Caco-2 (cell line): ENCODE data around the gene SDHB. TPM values are rescaled to one million over a fixed set of nuclear protein-coding genes. Genes with fewer than 3 reads are reported as not detected.

ENCODE experiments used
- BruUV-seq: library from RNA; stranded (reverse); fragments of 400-500 nt; replicated peaks from 2 replicates; lab custom pipeline; 2021; lab: Mats Ljungman, UMichigan
- CTCF ChIA-PET: fragments of 300-600 bp; sonication (Branson Sonifier 250); formaldehyde crosslinking; loops from one replicate; lab custom pipeline; 2022; ENCODE audit warnings: antibody characterized with exemption; lab: Charles Lee
- POLR2A ChIA-PET: fragments of 300-600 bp; sonication (Branson Sonifier 250); formaldehyde crosslinking; loops from one replicate; lab custom pipeline; 2022; ENCODE audit warnings: antibody characterized with exemption; lab: Charles Lee
- DNase-seq, 2 experiments: peaks; one replicate each; pipeline versions ENCODE4 v3.0.0 to v3.0.0-alpha.2; 2020 to 2022
- H3K27me3 ChIP-seq: replicated peaks from 2 replicates; pipeline ENCODE4 v1.6.0; 2011; ENCODE audit warnings: low read length; ENCODE audit not compliant: control insufficient read depth, insufficient read depth
- H3K36me3 ChIP-seq: 2 replicates; pipeline ENCODE4 v1.5.1; 2011; ENCODE audit warnings: low read length; ENCODE audit not compliant: control insufficient read depth, insufficient read depth
- H3K4me1 ChIP-seq: fragments of 250-450 bp; sonication (Bioruptor Pico); 2 replicates; pipeline ENCODE4 v1.5.1; 2020; ENCODE audit warnings: mild to moderate bottlenecking
- H3K4me3 ChIP-seq: 2 replicates; pipeline ENCODE4 v1.5.1; 2011; ENCODE audit warnings: low read depth, mild to moderate bottlenecking, control low read depth, low read length
- H3K9me3 ChIP-seq: fragments of 250-450 bp; sonication (Bioruptor Pico); 2 replicates; pipeline ENCODE4 v1.5.1; 2020; ENCODE audit warnings: mild to moderate bottlenecking, moderate library complexity
- H3K27ac Mint-ChIP-seq: one replicate; pipeline ENCODE4 v1.8.0; 2022; ENCODE audit warnings: mixed read lengths; ENCODE audit not compliant: unreplicated experiment
- H3K27me3 Mint-ChIP-seq: one replicate; pipeline ENCODE4 v1.8.0; 2022; ENCODE audit warnings: mixed read lengths; ENCODE audit not compliant: insufficient read depth, unreplicated experiment
- H3K36me3 Mint-ChIP-seq: one replicate; pipeline ENCODE4 v1.8.0; 2022; ENCODE audit warnings: mild to moderate bottlenecking, mixed read lengths; ENCODE audit not compliant: insufficient read depth, unreplicated experiment
- H3K4me1 Mint-ChIP-seq: one replicate; pipeline ENCODE4 v1.8.0; 2022; ENCODE audit warnings: low read depth, mixed read lengths; ENCODE audit not compliant: unreplicated experiment
- H3K4me3 Mint-ChIP-seq: one replicate; pipeline ENCODE4 v1.8.0; 2022; ENCODE audit warnings: mild to moderate bottlenecking, moderate library complexity, mixed read lengths; ENCODE audit not compliant: unreplicated experiment
- H3K9me3 Mint-ChIP-seq: one replicate; pipeline ENCODE4 v1.8.0; 2022; ENCODE audit warnings: mixed read lengths; ENCODE audit not compliant: unreplicated experiment
- CTCF ChIP-seq, 2 experiments: fragments of 200-600 bp in 1 of 2; IDR thresholded peaks; 1 replicate in 1 of 2; 2 replicates in 1 of 2; pipeline versions ENCODE4 v1.5.1 to v1.8.0; 2011 to 2022; ENCODE audit warnings: antibody characterized with exemption in 1 of 2, control low read depth in 1 of 2, inconsistent platforms in 1 of 2, low read depth in 1 of 2, low read length in 1 of 2, mild to moderate bottlenecking in 1 of 2, moderate library complexity in 1 of 2; ENCODE audit not compliant: insufficient read depth in 1 of 2, severe bottlenecking in 1 of 2, unreplicated experiment in 1 of 2
- intact Hi-C: fragments of 100-400 bp; cut with micrococcal nuclease; formaldehyde crosslinking; loops from one replicate; pipeline ENCODE4 v1.10.0; 2022; ENCODE audit not compliant: unreplicated experiment
- total RNA-seq: library from RNA; stranded (reverse); gene quantifications from 2 replicates; pipeline ENCODE4 v1.2.3, GENCODE V29; 2022

SDHB gene
- total RNA-seq, 1 experiment from 2014 or later, result 91.5 TPM

- no peaks in the 10 kb centered on the region for H3K27me3 Mint-ChIP-seq
- H3K27ac Mint-ChIP-seq, result no peak overlapping the region
- Histone ChIP-seq H3K36me3 (no peaks in the 10 kb centered on the region), H3K9me3 (no peaks in the 10 kb centered on the region), H3K27me3 (no peaks in the 10 kb centered on the region), H3K4me3 (no peak overlapping the region), H3K4me1 (no peaks in the 10 kb centered on the region)
- ChIA-PET POLR2A (no interaction called here), CTCF (no interaction called here)
- no peak for DNase-seq
- no peak for TF ChIP-seq CTCF (IDR thresholded peaks at IDR 0.05; ENCODE audit: insufficient read depth in 1 of 2, low read depth in 1 of 2, low read length in 1 of 2, severe bottlenecking in 1 of 2, unreplicated experiment in 1 of 2)
- H3K4me3 Mint-ChIP-seq, result no peak overlapping the region
- H3K36me3 Mint-ChIP-seq, result no peaks in the 10 kb centered on the region
- H3K4me1 Mint-ChIP-seq, result no peaks in the 10 kb centered on the region
- BruUV-seq, result no TSS peak
- intact Hi-C loops, result no loop called here
- no peaks in the 10 kb centered on the region for H3K9me3 Mint-ChIP-seq
Observed at GRCh38 chr1:16969651-16970050, 84.2 kb downstream of the SDHB start.

GRCh38 chr1:16969057-16969611 is 84.7 kb downstream of the SDHB start:
- no peaks in the 10 kb centered on the region for H3K36me3 ChIP-seq
- Mint-ChIP-seq H3K36me3 (no peaks in the 10 kb centered on the region), H3K27me3 (no peaks in the 10 kb centered on the region), H3K4me1 (no peaks in the 10 kb centered on the region), H3K27ac (no peak overlapping the region), H3K4me3 (no peak overlapping the region), H3K9me3 (no peaks in the 10 kb centered on the region)
- no peaks in the 10 kb centered on the region for H3K9me3 ChIP-seq
- DNase-seq, result no peak
- POLR2A ChIA-PET, result no interaction called here
- CTCF ChIA-PET, result no interaction called here
- no peaks in the 10 kb centered on the region for H3K4me1 ChIP-seq
- intact Hi-C loops, result no loop called here
- H3K27me3 ChIP-seq, result no peaks in the 10 kb centered on the region
- no peak for TF ChIP-seq CTCF (IDR thresholded peaks at IDR 0.05; ENCODE audit: insufficient read depth in 1 of 2, low read depth in 1 of 2, low read length in 1 of 2, severe bottlenecking in 1 of 2, unreplicated experiment in 1 of 2)
- BruUV-seq, result no TSS peak
- H3K4me3 ChIP-seq, result no peak overlapping the region

Other genes with a start within 250 kb of the SDHB start
- 1,622 and 1,638 TPM in 2 replicates for gene RNU1-2, start 158.1 kb downstream of the SDHB start, total RNA-seq
- gene CROCC, start 132.1 kb downstream of the SDHB start, total RNA-seq, result 7.6 and 9.1 TPM in 2 replicates
- gene MFAP2, start 73.4 kb downstream of the SDHB start, total RNA-seq, result 20.5 and 22.7 TPM in 2 replicates
- gene ATP13A2, start 42.1 kb downstream of the SDHB start, total RNA-seq, result 58.4 and 61.6 TPM in 2 replicates
- gene PADI2, start 65.4 kb upstream of the SDHB start, total RNA-seq, result 0.73 and 0.84 TPM in 2 replicates
- not detected in 2 replicates for gene PADI1, start 151.1 kb upstream of the SDHB start, total RNA-seq
- gene PADI3, start 195.1 kb upstream of the SDHB start, total RNA-seq, result not detected in 2 replicates